ENCODE measurements around the gene SP3.

- TF ChIP-seq POLR2A (IDR thresholded peaks at IDR 0.05) (no peak), CTCF (IDR thresholded peaks at IDR 0.05) (no peak), POLR2AphosphoS5 (IDR thresholded peaks at IDR 0.05; ENCODE audit: insufficient read depth in 1 of 2, low read depth in 1 of 2) (no peak)
Observed at GRCh38 chr2:173996766-173997165, 31.6 kb upstream of the SP3 start.
